ENCODE measurements around the gene MS4A10. TPM values are rescaled to one million over a fixed set of nuclear protein-coding genes. Genes with fewer than 3 reads are reported as not detected.
A peak's percentile ranks its signal among the peaks of the same experiment; 100 is the strongest.
"Not testable (repeated sequence)": the region's sequence is repeated elsewhere in the genome, so short reads cannot be mapped to it uniquely, and the experiment has no call there.

MS4A10 gene
- total and polyA plus RNA-seq, 8 donors, result 0.18 TPM; not detected in 7

DNA sequence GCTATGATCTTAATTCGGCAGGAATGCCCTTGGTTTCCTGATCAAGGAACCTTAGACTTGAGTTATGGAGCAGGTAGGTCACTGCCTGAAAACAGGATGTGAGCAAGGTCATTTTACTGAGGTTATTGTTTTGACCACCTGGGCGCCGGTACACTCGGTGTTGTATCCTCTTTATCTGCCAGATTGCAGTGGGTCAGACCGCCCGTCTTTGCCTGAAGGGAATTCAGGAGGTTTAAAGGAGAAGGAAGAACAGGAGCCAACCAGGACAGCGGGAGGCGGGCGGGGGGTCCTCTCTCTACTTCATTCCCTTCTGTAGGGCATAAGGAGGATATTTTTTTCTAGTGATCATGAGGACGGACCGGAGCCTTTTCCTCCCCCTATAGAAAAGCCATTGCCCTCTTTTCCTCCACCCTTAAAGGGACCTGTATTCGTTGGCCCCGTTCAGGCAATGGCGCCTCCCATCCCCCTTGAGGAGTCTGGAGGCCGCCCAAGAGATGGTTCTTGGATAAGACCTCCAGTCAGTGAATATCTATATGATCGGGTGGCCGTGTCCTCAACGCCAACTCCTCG lies 27.8 kb upstream of the MS4A10 start:
- WGBS, 5 donors, result 87 to 93% (median 92%) methylated on average over 19 of the region's 19 CpGs
- no peak overlapping the region for H3K27ac ChIP-seq
- peaks cover 0 to 17% (median 0%) of the 10 kb centered on the region in 3 donors for H3K27me3 ChIP-seq
- no peaks in the 10 kb centered on the region for H3K36me3 ChIP-seq
- no peak overlapping the region for H3K4me3 ChIP-seq
- no peaks in the 10 kb centered on the region for H3K9me3 ChIP-seq
- intact Hi-C loops (cut with DNase I; ENCODE audit: low total_unique reads), result no loop called here
- no peaks in the 10 kb centered on the region for H3K4me1 ChIP-seq
- DNase-seq, result no peak
- no peak for TF ChIP-seq POLR2AphosphoS5 (IDR thresholded peaks at IDR 0.05)
- TF ChIP-seq POLR2A (IDR thresholded peaks at IDR 0.05), result no peak

DNA sequence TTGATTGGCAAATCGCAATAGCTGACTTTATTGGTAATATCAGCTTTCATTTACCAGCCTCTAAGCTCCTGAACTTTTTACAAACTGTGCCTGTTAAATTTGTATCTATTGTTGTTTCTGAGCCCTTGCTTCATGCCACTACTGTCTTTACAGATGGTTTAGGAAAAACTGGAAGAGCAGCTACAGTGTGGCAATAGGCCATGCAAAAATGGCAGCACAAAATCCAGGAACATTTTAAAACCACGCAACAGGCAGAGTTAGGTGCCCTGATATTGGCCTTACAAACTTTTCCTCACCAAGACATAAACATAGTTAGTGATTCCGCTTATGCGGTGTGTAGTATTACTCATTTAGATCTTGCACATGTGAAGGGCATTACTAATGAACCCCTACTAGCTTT lies 26.5 kb upstream of the MS4A10 start:
- H3K27ac ChIP-seq; H3K4me3 ChIP-seq; intact Hi-C loops (cut with DNase I; ENCODE audit: low total_unique reads); H3K4me1 ChIP-seq; H3K9me3 ChIP-seq; H3K36me3 ChIP-seq; DNase-seq: not testable (repeated sequence)
- H3K27me3 ChIP-seq, result peaks cover 0 to 23% (median 0%) of the 10 kb centered on the region in 3 donors
- 87 to 95% (median 93%) methylated on average over 4 of the region's 4 CpGs for WGBS, 5 donors

DNA sequence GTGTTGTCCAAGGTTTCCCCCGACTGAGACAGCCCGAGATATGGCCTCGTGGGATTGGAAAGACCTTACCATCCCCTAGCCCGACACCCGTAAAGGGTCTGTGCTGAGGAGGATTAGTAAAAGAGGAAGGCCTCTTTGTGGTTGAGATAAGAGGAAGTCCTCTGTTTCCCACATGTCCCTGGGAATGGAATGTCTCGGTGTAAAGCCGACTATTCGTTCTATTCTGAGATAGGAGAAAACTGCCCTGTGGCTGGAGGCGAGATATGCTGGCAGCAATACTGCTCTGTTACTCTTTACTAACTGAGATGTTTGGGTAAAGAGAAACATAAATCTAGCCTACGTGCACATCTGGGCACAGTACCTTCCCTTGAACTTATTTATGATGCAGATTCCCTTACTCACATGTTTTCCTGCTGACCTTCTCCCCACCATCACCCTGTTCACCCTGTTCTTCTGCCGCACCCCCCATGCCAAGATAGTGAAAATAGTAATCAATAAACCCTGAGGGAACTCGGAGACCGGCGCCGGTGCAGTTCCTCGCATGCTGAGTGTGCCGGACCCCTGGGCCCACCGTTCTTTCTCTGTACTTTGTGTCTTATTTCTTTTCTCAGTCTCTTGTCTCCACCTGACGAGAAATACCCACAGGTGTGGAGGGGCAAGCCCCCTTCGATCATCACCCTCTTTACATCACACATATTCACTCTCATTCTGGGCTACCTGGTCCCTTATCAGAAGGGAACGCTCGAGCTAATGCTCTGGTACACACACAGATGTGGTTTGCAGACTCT lies 25.5 kb upstream of the MS4A10 start:
- H3K36me3 ChIP-seq; DNase-seq; intact Hi-C loops (cut with DNase I; ENCODE audit: low total_unique reads); H3K9me3 ChIP-seq; H3K4me1 ChIP-seq; H3K4me3 ChIP-seq: not testable (repeated sequence)
- 68 to 79% (median 74%) methylated on average over 21 to 22 of the region's 22 CpGs for whole genome bisulfite sequencing, 5 donors
- Histone ChIP-seq H3K27ac (peak overlapping the region in 1 of 5 donors; percentile 38), H3K27me3 (peaks cover 0 to 32% (median 0%) of the 10 kb centered on the region in 3 donors)

DNA sequence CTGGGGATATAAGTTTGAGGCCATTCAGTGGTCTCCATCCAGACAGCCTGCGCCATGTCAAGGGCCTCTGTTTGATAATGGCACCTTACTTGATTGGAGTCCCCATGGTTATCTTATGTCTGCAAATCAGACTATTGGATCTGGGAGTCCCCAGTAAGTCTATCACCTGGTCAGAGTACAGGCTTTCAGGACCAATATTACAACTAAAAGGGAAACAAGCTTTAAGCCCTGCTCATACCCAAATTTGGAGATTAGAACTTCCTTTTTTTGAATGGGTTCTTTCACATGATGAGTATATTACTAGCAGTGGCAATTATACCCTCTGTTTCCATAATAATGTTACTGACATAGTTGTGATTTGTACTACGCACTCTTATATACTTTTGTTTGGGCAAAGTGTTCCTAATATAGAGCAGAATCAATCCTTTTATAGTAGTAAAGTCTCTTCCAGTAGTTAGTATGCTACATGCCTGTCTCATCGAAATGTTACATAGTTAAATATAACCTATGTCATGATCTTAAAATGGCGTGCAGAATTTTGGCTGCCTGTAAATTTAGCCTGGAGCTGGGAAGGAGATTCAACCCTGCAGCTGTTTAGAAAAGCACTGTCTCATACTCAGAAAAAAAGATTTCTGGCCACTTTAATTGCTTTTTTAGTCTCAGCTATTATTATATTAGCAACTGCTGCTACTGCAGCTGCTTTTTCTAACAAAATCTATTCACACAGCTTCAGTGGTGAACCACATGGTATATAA lies 23.5 kb upstream of the MS4A10 start:
- intact Hi-C loops (cut with DNase I; ENCODE audit: low total_unique reads), result no loop called here
- H3K27ac ChIP-seq, result no peak overlapping the region
- no peaks in the 10 kb centered on the region for H3K4me1 ChIP-seq
- H3K9me3 ChIP-seq, result no peaks in the 10 kb centered on the region
- H3K4me3 ChIP-seq, result no peak overlapping the region
- TF ChIP-seq POLR2AphosphoS5 (IDR thresholded peaks at IDR 0.05), result no peak
- no peak for TF ChIP-seq POLR2A (IDR thresholded peaks at IDR 0.05)
- no peak for TF ChIP-seq EP300 (IDR thresholded peaks at IDR 0.05)
- TF ChIP-seq, protein P1, sequence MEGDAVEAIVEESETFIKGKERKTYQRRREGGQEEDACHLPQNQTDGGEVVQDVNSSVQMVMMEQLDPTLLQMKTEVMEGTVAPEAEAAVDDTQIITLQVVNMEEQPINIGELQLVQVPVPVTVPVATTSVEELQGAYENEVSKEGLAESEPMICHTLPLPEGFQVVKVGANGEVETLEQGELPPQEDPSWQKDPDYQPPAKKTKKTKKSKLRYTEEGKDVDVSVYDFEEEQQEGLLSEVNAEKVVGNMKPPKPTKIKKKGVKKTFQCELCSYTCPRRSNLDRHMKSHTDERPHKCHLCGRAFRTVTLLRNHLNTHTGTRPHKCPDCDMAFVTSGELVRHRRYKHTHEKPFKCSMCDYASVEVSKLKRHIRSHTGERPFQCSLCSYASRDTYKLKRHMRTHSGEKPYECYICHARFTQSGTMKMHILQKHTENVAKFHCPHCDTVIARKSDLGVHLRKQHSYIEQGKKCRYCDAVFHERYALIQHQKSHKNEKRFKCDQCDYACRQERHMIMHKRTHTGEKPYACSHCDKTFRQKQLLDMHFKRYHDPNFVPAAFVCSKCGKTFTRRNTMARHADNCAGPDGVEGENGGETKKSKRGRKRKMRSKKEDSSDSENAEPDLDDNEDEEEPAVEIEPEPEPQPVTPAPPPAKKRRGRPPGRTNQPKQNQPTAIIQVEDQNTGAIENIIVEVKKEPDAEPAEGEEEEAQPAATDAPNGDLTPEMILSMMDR (IDR thresholded peaks at IDR 0.05), result no peak
- no peak for DNase-seq
- H3K27me3 ChIP-seq, result peaks cover 0 to 51% (median 0%) of the 10 kb centered on the region in 3 donors
- WGBS, 5 donors, result 71 to 88% (median 84%) methylated on average over 4 of the region's 4 CpGs
- no peaks in the 10 kb centered on the region for H3K36me3 ChIP-seq

DNA sequence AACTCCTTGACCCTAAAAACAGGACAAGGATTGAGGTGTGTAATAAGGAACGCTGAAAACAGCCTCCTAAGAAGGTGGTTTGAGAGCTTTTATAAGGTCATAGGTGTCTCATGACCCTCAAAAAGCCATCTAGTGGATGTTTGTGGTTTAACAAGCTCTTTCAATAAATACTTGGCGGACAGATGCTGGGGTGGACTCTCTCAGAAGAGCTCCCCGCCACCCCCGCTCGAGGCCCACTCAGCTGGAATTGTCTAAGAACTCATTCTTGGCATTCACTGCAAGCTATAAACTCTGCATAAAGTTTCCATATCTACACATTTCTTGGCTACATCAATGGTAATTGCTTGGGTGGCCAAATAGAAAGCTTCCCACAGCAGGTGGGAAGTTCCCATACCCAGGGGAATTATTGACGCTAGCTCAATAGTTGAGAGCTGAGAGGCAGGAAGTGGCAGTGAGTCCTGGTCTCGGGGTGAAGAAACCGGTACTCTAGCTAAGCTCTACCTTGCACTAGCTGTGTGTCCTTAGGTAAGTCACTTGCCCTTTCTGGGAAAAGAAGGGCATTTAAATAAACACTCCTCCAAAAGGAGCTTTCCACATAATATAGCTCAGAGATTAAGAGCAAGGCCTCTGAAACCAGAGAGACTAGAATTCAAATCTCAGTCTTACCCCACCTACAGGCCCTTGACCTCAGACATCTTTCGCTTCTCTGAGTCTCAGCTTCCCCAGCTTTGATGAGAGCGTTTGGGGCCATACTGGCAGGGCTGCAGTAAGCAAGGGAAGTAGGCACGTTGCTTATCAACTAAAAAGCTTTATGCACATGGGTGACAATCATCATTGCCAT lies 22.1 kb upstream of the MS4A10 start:
- Histone ChIP-seq H3K27me3 (peaks cover 0 to 53% (median 0%) of the 10 kb centered on the region in 3 donors), H3K27ac (no peak overlapping the region), H3K4me1 (no peaks in the 10 kb centered on the region), H3K4me3 (no peak overlapping the region), H3K9me3 (no peaks in the 10 kb centered on the region), H3K36me3 (no peaks in the 10 kb centered on the region)
- DNase-seq, result peak in 1 of 2 donors; percentile 61
- intact Hi-C loops (cut with DNase I; ENCODE audit: low total_unique reads), result no loop called here
- TF ChIP-seq, protein P1 (IDR thresholded peaks at IDR 0.05), result peak in 2 of 7 experiments; percentile 20 to 21
- no peak for TF ChIP-seq POLR2AphosphoS5 (IDR thresholded peaks at IDR 0.05)
- TF ChIP-seq POLR2A (IDR thresholded peaks at IDR 0.05), result no peak
- no peak for TF ChIP-seq EP300 (IDR thresholded peaks at IDR 0.05)
- 63 to 71% (median 69%) methylated on average over 11 of the region's 11 CpGs for WGBS, 5 donors

All from stomach (tissue), 9 donors.